ENCODE results near the gene YBX1.

DNA sequence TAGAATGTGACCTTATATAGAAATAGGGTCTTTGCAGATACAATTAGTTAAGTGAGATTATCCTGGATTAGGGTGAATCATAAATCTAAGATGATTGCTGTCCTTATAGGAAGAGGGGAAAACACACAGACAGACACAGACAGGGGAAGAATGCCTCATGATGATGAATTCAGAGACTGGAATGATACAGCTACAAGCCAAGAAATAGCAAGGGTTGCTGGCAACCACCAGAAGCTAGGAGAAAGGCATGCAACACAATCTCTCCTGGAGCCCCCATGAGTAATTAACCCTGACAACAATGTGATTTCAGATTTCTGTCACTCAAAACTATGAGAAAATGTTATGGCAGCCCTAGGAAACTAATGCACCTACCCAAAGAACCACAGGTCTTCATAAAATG, 43.1 kb upstream of the YBX1 start:
- TF ChIP-seq, protein P1, sequence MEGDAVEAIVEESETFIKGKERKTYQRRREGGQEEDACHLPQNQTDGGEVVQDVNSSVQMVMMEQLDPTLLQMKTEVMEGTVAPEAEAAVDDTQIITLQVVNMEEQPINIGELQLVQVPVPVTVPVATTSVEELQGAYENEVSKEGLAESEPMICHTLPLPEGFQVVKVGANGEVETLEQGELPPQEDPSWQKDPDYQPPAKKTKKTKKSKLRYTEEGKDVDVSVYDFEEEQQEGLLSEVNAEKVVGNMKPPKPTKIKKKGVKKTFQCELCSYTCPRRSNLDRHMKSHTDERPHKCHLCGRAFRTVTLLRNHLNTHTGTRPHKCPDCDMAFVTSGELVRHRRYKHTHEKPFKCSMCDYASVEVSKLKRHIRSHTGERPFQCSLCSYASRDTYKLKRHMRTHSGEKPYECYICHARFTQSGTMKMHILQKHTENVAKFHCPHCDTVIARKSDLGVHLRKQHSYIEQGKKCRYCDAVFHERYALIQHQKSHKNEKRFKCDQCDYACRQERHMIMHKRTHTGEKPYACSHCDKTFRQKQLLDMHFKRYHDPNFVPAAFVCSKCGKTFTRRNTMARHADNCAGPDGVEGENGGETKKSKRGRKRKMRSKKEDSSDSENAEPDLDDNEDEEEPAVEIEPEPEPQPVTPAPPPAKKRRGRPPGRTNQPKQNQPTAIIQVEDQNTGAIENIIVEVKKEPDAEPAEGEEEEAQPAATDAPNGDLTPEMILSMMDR (IDR thresholded peaks at IDR 0.05): no peak
- TF ChIP-seq POLR2A (IDR thresholded peaks at IDR 0.05): no peak

Data from Peyer's patch (tissue), 4 donors.